Astrocyte of the spinal cord (primary cell): ENCODE measurements around the gene SERPINF2.
A peak's percentile ranks its signal among the peaks of the same experiment; 100 is the strongest.

ENCODE experiments used
- DNase-seq: peaks from one replicate; pipeline ENCODE4 v3.0.0; 2011; ENCODE audit warnings: low read depth, low spot score
- H3K4me3 ChIP-seq: 2 replicates; pipeline ENCODE4 v1.5.1; 2011; ENCODE audit warnings: low read depth, mild to moderate bottlenecking, low read length, moderate library complexity
- CTCF ChIP-seq: IDR thresholded peaks from 2 replicates; pipeline ENCODE4 v1.5.1; 2012; ENCODE audit warnings: low read depth, mild to moderate bottlenecking, low read length, inconsistent platforms
- in situ Hi-C: cut with HindIII; loops from 2 replicates; pipeline ENCODE4 v1.10.0; 2017; ENCODE audit warnings: low sequenced_read_pairs

SERPINF2 gene

GRCh38 chr17:1755252-1755826 lies 12.7 kb downstream of the SERPINF2 start:
- TF ChIP-seq CTCF = no peak
- in situ Hi-C loops = no loop called here
- H3K4me3 ChIP-seq = no peak overlapping the region
- no peak for DNase-seq

GRCh38 chr17:1755827-1756262 lies 13.2 kb downstream of the SERPINF2 start:
- in situ Hi-C loops = no loop called here
- TF ChIP-seq CTCF = no peak
- no peak for DNase-seq
- H3K4me3 ChIP-seq = no peak overlapping the region

- TF ChIP-seq CTCF = no peak
- no peak overlapping the region for H3K4me3 ChIP-seq
- in situ Hi-C loops = no loop called here
- no peak for DNase-seq
Observed at GRCh38 chr17:1758807-1759206, 16.1 kb downstream of the SERPINF2 start.

DNA sequence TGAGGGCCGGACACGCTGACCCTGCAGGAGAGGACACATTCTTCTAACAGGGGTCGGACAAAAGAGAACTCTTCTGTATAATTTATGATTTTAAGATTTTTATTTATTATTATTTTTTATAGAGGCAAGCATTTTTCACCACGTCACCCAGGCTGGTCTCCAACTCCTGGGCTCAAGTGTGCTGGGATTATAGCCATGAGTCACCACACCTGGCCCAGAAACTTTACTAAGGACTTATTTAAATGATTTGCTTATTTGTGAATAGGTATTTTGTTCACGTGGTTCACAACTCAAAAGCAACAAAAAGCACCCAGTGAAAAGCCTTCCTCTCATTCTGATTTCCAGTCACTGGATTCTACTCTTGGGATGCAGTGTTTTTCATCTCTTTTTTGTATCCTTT lies 16.9 kb downstream of the SERPINF2 start:
- TF ChIP-seq CTCF = no peak
- DNase-seq = no peak
- in situ Hi-C loops = no loop called here
- no peak overlapping the region for H3K4me3 ChIP-seq

GRCh38 chr17:1762233-1762900 lies 19.7 kb downstream of the SERPINF2 start:
- TF ChIP-seq CTCF = no peak
- peak; percentile 55 for DNase-seq
- in situ Hi-C loops = no loop called here
- peak overlapping the region; percentile 60 for H3K4me3 ChIP-seq

GRCh38 chr17:1762901-1763898 lies 20.5 kb downstream of the SERPINF2 start:
- TF ChIP-seq CTCF = no peak
- in situ Hi-C loops = no loop called here
- peak overlapping the region; percentile 60 for H3K4me3 ChIP-seq
- peak; percentile 86 for DNase-seq
